NCI-H1436 (cell line): ENCODE results near the gene PPP2R2B.

Experiments
- DNase-seq: peaks from one replicate; lab custom pipeline; 2025; lab: John Stamatoyannopoulos, UW

PPP2R2B gene

DNA sequence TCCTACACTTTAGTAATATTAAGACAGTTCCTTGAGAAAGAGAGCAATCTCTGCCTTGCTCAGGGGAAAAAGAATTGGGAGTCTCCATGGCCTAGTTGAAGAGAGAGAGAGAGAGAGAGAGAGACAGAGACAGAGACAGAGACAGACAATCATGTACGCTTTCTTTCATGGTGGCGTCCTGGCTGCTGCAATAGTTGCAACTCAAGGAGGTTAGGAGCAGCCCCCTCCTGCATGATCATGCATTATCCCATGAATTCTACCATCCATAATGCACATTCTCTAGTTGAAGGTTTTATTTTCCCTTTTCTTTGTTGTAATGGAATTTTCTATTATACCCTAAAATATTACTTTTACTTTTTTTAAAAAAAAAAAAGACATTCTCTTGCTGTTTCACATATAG is 50.7 kb downstream of the PPP2R2B start:
- DNase-seq: no peak

DNA sequence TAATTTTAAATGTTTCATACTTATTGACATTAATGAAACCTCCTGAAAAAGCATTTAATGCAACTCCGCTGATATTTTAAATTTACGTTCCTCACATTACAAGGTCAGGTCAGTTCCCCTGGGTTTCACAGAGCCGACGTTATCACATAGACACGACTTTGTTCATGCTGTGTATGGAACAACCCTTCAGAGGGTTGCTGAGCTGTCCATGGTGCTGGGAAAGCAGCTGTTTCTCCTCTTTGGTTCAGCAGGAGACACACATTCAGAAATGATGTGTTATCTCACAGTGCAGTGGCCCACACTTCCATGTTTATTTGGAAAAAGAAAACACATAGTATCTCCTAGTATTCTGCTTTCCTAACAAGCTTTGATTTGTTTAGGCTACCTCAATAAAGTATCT is 53.5 kb downstream of the PPP2R2B start:
- DNase-seq: no peak

DNA sequence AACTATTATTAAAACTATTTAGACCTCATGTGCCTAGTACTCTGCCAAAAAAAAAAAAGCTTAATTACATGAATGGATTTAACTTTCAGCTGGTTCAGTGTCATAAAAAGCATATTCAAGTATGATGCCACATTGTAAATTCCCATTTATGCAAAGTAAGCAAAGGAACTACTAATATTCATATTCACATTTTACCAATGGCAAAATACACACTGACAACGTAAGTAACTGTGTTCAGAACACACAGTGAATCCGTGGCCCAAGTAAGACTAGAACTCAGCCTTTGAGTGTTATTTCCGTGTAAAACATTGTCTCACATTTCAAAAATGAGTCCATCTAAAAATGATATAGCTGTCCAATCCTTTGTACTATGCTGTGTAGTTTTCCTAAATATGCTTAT is 56.8 kb downstream of the PPP2R2B start:
- no peak for DNase-seq

DNA sequence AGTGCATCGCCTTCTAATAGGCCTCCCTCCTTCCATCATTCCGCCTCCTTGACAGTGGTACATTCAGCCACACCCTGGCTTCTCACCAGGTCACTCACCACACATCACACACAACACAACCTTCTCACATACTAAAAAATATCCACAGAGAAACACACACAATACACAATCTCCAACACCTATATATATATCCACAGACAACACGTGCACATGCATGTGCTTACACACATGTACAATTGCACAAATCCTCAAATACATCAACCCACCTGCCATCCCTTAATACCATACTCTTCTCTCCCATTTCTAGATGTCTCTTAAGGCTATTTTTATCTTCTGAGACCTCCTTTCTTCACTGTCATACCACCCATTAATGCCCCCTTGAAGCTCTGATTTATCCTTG is 57.6 kb downstream of the PPP2R2B start:
- DNase-seq: no peak

DNA sequence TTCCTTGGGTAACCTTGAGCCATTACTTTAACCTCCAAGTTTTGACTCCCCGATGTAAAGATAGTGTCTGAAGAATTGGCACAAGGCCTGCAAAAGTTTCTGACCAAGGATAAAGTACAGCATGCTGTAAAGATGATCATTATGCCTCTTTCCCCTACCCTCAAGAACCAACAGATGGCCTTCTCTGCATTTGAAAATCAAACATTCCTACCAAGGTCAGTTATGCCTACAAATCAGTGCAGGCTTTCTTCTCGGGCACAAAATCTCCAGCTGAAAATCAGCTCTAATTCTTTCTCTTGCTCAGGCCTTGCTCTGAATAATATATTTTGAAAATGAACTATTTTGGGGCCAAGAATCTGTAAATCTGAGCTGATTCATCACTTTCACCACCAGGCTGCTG is 59.7 kb downstream of the PPP2R2B start:
- DNase-seq: no peak

DNA sequence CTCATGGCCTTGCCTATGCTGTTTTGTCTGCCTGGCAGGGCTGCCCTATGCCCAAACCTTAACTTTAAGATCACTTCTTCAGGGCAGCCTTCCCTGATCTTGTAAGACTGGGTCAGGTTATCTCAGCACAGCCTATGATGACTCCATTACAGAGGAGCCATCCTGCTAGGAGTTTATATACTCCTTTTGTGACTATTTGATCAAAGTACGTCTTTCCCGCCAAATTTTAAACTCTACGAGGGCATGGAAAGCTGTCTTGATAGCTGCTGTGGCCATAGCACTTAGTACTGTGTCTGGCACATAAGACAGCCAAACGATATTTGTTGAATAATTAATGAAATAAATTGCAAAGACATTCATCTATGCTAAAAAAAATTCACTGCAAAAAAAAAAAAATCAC is 60.6 kb downstream of the PPP2R2B start:
- DNase-seq: no peak

DNA sequence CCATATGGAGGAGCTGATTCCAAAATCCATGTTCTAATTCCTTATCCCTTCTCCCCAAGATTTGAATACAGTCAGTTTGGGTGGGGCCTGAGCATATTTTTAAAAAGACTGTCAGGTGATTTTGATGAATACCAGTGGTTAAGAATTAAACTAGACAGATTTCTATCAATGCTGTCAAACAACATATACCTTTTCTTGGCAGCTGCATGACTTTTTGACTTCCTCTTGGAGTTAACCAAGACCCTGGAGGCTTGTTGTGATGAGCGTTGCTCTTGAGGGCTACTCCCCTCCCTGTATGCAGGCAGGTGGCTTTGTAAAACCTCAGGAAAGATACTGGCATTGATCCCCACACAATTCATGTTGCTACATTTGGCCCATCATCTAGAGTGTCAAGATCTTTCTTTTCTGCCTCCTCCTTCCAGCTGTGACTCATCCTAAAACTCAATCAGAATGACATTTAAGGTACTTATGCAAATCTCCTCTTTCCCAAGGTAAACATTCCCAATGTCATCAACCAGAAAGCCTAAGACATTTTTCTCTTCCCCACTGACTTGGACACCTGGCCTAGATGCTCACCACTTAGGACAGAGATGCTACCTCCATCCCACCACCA is 61.7 kb downstream of the PPP2R2B start:
- no peak for DNase-seq

DNA sequence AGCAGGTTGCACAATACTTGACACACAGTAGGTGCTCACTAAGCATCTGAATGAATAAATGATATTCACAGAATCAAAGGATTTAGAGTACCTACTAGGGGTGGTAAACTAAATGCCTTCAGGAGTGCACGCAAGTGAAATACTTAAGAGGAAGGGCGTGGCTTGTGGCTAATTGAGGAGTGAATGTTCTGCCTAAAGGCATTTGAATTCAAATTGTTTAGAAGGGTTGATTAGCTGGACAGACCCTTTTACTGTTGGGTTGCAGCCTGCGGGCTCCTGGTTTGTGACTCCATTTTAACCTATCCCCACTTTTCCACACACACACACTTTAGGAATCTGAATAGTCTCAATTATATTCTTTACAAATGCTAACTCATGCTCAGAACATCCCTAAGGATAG is 63.1 kb downstream of the PPP2R2B start:
- DNase-seq: no peak

DNA sequence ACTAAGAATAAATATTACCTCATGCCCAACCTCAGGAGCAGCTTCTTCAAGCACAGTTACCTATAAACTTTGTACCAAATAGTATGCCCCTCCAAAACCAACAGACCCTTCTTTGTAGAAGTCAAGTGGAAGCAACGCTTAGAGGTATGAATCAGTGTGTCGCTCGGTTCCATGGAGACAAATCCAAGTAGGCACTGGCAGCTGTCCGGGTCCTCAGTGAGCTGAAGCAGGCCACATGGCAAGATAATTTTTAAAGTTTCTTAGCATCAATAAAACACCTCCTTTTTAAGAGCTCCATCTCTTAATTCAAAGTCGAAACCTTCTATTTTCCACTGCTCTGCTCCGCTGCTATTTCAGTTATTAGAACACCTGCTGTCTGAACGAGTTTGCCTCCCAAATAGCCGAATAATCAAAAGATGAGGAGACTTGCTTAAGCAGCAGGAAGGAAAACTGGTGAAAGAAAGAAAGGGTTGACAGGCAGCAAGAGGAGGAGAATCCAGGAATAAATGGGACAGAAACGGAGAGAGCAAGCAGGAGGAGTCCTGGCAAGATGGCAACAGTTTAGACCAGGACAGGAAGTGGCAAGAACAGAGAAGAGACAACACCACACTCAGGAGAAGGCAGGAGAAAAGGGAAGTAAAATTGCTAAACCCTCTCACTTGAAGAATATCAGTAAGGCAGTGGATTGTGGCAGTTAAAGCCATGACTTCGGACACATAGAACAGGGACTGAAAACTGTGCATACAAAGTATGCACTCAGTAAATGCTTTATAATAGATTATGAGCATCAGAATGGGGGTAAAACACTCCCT is 65.0 kb downstream of the PPP2R2B start:
- DNase-seq: no peak

DNA sequence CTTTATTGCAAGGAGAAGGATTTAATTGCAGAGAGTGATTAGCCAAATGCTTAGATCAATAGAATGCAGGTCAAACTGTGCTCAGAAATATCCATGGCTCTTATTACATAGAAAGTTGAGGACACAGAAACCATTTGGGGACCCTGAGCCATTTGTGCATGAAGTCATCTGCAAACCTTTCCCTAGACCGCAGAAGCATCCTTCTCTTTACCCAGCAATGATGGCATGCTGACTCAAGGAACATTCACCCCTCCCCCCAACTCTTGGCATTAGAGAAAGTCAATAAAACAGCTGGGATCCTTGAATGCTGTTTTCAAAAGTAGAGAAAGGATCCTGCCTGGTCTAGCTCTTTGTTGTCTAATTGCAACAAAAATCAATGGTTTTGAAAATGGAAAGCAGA is 73.5 kb downstream of the PPP2R2B start:
- DNase-seq: no peak

DNA sequence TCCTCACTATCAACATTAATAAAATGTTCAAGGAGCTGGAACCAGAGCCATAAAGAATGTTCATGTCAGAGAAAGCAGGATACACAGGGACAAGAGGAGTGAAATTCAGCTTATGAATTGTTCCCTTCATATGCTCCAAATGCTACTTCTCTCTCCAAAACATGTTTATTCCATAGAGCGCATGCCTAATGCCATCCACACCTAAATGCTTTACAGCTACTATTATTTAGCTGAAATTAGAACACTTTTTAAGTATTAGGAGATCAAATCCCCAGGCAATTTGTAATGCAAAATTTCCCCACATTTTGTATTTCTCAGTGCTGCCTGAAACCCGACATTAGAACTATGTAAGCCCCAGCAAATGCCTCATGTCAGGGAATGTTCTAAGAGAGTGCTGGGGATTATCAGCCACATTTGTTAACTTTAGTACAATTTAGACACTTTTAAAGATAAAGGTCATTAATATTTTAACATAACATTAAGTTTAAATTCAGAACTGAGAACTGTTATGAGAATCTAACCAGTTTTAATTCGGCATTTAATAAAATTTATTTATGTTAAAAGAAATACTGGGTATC is 75.5 kb downstream of the PPP2R2B start:
- DNase-seq: no peak

DNA sequence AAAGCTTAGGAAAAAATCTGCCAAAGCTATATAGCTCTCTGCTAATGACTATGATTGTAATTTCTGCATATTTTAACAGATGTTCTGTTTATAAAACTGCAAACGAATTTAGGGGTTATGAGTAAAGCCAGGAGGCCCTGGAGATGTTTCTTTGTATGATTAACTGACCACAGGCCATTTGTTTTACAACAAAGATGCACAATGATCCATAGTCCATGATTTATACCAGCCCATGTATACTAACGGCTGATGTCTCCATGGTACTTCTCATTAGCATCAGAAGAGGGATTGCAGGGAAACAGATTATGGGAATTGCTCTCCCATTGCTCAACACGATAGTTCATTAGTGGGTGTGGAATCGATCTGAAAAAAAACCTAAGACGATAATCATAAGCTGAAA is 78.9 kb downstream of the PPP2R2B start:
- no peak for DNase-seq

DNA sequence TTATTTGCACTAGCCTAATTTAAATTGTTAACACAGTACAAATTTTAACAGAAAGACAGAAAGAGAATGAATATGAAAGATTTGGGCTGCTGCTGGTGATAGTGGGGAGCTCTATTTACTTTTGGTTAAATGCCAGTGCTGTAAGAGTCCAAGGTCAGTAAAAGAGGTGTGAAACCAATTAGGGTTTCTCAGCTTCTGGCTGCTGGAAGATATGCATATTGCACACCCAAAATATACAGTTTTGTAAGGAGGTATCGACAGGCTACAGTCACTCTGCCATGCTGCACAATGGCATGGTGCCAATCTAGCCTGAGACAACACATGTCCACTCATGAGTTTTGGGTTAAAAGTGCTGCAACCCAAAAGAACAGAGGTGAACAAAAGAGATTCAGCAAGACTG is 79.3 kb downstream of the PPP2R2B start:
- DNase-seq: no peak

DNA sequence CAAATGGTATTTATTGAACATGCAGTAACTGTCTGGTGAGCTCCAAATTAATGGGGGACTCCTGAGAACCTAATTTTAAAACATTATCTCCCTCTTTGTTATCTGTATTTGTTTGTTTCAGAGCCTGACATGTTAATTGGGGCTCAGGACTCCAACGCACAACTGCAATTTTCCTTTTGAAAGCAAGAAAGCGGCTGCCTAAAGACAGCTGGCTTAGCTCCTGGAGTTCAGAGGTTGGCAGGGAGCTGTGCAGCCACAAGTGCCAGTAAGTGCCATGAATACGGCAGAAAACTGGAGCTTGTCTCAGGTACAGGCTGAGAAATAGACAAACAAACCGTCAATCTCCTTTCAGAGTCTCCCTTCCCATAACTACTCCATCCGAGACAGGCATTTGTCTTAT is 80.9 kb downstream of the PPP2R2B start:
- DNase-seq: peak; percentile 16

DNA sequence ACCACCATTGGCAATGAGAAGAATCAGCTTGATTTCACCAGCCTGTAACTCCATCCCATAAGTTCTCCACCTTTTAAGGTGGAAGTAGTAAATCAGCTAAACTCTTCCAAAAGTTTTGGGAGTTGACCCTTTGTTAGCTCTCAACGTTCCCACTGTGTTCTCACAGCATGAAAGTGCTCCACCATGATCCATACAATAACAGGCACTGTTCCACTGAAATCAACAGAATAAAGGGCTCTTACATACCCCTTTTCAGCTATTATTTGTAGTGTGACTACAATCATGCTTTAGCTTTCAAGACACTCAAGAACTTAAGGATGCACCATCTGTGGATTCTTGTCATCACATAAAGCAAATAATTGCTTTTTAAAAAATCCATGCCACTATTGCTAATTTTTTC is 81.6 kb downstream of the PPP2R2B start:
- no peak for DNase-seq

DNA sequence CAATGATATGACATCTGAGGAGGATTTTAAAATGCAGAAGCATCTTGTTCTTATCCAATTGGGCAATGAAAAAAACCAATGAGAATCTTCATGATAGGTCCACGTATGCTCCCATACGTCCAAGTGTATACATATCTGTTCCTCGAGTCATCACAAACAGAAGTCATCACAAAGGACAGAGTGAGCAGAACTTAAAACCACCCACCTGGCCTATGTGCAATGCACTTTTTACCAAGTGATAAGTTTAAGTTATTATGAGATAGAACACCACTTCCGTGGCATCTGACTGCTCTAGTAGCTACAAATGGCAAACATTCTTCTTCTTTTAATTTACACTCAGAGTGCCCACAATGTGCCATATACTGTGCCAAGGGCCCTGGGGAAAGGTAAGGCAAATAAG is 82.4 kb downstream of the PPP2R2B start:
- DNase-seq: no peak

DNA sequence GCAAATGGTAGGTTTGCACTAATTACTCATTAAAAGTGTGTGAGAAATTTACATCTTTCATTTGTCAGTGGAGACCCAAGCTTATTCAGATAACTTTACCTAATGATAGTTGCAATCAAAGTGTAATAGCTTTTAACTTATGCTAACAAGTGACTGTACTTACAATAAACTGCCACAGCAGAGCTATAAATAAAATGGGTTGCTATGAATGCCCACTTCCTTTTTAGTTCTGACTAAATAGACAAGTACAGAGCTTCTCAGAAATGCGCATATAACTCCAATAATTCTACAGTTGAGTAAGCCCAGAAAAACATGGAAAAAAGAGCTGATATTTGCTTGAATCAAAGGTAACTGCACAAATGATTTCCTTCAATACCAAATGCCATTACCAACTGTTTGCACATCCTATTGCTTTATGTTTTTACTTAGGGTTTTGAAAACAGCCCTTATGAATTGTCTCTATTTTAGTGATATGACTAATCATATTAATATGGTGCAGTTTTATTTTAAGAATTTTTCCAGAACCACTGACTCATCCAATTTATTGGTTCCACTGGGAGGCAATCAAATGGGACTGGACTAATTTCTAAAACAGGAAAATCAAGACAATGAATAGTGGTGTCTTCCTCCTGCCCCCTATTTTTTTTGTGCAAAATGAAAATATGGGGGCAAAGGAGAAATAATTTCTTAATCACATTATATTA is 84.1 kb downstream of the PPP2R2B start:
- DNase-seq: no peak

DNA sequence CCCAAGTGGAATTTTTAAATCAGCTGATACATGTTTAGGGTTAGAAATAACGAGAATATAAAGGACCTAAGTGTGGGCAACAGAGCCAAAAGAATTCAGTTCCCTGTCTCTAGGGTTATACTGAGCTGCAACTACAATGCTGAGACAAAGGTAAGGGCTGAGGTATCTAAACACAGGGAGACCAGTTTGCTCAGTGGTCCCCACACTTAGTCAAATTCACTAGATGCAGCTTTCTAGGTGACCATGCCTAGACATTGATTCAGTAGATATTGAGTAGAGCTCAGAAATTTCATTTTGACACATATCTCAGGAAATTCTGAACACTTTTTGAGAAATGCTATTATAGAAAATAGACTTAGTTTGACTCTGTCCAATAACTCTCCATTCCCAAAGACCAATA is 84.8 kb downstream of the PPP2R2B start:
- no peak for DNase-seq

DNA sequence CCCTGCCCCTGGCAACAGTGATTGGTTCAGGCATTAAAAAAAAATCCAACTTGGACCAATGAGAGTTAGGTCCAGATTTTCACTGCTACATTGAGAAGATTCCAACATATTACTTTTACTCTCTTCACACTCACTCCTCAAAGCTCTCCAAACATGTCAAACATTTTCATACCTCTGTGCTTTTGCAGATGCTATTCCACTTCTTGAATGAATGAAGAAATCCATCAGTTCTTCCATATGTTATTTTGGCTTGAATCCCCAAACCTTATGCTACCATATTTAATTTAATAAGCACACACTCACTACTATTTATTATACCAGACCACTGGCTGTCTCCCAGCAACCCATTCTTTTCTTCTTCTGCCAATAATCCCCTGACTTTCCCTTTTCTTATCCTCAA is 87.1 kb downstream of the PPP2R2B start:
- no peak for DNase-seq

DNA sequence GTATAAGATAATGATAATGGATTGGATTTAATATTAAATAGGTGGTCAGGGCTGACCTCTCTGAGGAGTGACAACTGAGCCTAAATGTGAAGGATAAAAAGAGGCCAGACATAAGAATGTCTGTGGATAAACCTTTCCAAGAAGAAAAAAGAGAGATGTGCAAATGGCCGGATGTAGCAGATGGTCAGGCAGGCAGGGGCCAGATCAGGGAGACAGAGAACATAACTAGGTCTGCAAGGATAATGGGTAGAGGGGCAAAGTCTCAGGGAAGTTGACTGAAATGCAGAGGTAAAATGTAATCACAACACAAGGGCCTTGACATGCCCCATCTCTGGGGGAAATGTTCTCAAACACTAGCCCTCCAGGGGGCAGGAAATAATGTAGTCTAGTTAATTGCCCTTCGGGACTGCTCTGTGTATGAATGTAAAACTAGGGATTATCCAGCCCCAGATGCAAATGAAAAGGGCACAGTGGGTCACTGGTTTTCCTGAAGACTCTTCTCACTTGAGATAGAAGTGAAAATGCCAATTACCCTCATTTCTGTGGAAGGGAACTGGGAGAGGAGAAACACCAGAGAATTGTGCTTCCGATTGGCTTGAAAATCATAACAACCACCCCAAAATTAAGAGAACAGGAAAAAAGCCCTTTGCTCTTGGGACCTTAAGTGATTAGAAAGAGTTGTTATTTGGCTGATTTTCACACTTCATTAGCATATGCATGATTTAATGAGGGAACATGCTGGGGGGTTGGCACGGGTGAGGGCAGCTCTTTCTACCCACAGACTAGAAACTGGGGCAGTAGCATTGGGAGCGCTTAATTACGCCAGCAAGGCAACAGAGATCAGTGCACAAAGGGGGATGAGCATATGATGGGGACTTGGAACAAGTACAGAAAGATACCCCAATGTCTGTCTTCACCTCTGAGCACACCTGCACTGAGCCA is 88.6 kb downstream of the PPP2R2B start:
- no peak for DNase-seq

DNA sequence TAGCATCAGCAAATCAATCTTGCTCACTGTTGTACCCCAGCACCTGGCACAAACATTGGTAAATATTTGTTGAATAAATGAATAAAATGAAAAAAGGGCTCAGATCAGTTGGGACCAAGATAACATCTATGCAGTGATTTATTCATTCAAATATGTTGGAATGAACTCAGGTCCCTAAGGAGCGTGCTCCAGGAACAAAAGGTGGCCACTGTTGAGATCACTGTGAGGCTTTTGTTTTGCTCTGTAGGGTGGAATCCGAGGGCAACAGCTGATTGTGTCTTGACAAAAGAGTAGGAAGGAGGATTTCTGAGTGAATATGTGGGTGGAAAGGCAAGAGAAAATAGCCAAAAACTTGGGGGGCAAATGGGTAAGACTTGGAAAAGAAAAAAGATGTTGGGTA is 89.7 kb downstream of the PPP2R2B start:
- DNase-seq: no peak

DNA sequence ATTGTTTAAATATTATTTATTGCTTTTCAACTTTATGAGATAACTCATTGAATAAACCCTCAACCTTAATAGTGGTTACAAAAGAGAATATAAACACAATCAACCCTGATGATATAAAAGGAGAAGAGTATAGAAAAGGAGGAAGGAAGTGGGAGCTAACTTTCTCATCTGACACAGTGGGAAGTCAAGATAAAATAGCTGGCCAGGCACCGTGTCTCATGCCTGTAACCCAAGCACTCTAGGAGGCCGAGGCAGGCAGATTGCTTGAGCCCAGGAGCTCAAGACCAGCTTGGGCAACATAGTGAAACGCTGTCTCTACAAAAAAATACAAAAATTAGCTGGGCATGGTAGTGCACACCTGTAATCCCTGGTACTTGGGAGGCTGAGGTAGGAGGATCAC is 93.5 kb downstream of the PPP2R2B start:
- no peak for DNase-seq
